Measurements from ENCODE around the gene LRMDA.
"Not testable (repeated sequence)": the region's sequence is repeated elsewhere in the genome, so short reads cannot be mapped to it uniquely, and the experiment has no call there.

The LRMDA gene

GRCh38 chr10:75589895-75590654, 158.7 kb downstream of the LRMDA start:
- no peak for DNase-seq (ENCODE audit: low spot score)

- DNase-seq (ENCODE audit: low spot score): no peak
Measured at GRCh38 chr10:75592151-75592787, 160.8 kb downstream of the LRMDA start.

GRCh38 chr10:75592791-75593643, 161.6 kb downstream of the LRMDA start:
- no peak for DNase-seq (ENCODE audit: low spot score)

GRCh38 chr10:75593692-75594556, 162.5 kb downstream of the LRMDA start:
- no peak for DNase-seq (ENCODE audit: low spot score)

GRCh38 chr10:75596930-75597620, 165.7 kb downstream of the LRMDA start:
- no peak for DNase-seq (ENCODE audit: low spot score)

- DNase-seq (ENCODE audit: low spot score): no peak
Measured at GRCh38 chr10:75597773-75598440, 166.5 kb downstream of the LRMDA start.

GRCh38 chr10:75598998-75599397, 167.6 kb downstream of the LRMDA start:
- no peak for DNase-seq (ENCODE audit: low spot score)

- DNase-seq (ENCODE audit: low spot score): no peak
Measured at GRCh38 chr10:75599875-75600648, 168.6 kb downstream of the LRMDA start.

GRCh38 chr10:75600833-75601232, 169.4 kb downstream of the LRMDA start:
- DNase-seq (ENCODE audit: low spot score): no peak

- DNase-seq (ENCODE audit: low spot score): no peak
Measured at GRCh38 chr10:75602341-75602740, 170.9 kb downstream of the LRMDA start.

- no peak for DNase-seq (ENCODE audit: low spot score)
Measured at GRCh38 chr10:75605096-75605495, 173.7 kb downstream of the LRMDA start.

GRCh38 chr10:75605795-75606194, 174.4 kb downstream of the LRMDA start:
- DNase-seq (ENCODE audit: low spot score): not testable (repeated sequence)

- DNase-seq (ENCODE audit: low spot score): no peak
Measured at GRCh38 chr10:75606203-75606779, 174.9 kb downstream of the LRMDA start.

- no peak for DNase-seq (ENCODE audit: low spot score)
Measured at GRCh38 chr10:75607576-75607975, 176.2 kb downstream of the LRMDA start.

GRCh38 chr10:75610183-75610582, 178.8 kb downstream of the LRMDA start:
- no peak for DNase-seq (ENCODE audit: low spot score)

- peak; percentile 20 for DNase-seq (ENCODE audit: low spot score)
Measured at GRCh38 chr10:75611172-75611992, 180.0 kb downstream of the LRMDA start.

- DNase-seq (ENCODE audit: low spot score): no peak
Measured at GRCh38 chr10:75611993-75612372, 180.6 kb downstream of the LRMDA start.

- no peak for DNase-seq (ENCODE audit: low spot score)
Measured at GRCh38 chr10:75612904-75613684, 181.7 kb downstream of the LRMDA start.

All from germinal center (tissue), 1 donor.